NCI-H2196 treated with DMSO at 0.1 percent for 48 hours (cell line): ENCODE results near the gene BTRC.
"Not testable (repeated sequence)": the region's sequence is repeated elsewhere in the genome, so short reads cannot be mapped to it uniquely, and the experiment has no call there.

Experiments
- DNase-seq: peaks from one replicate; lab custom pipeline; 2025; ENCODE audit not compliant: unreplicated experiment; lab: John Stamatoyannopoulos, UW

Gene BTRC

GRCh38 chr10:101353692-101354327, at the start of gene BTRC:
TSS of gene BTRC (plus strand) at chr10:101354165. CDS start at chr10:101354181, 16 bp downstream.
- DNase-seq = peak; percentile 93

DNA sequence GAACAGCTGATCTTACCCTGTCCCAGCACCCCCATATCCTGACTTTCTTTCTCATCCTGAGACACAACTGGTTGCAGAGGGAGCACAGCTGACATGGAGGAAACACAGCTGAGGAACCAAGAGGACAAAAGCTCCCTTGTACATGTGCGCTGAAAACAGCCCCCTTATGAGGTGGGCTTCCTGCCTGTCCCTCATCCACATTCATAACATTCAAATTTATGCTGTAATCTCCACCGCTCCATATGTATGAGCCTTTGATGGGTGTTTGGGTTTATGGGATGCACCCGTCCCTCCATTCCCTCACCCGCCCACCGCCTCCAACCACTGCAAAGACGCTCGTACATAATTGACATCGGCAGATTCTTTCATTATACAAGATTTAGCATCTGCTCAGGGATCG, 49.6 kb upstream of the BTRC start:
- no peak for DNase-seq

DNA sequence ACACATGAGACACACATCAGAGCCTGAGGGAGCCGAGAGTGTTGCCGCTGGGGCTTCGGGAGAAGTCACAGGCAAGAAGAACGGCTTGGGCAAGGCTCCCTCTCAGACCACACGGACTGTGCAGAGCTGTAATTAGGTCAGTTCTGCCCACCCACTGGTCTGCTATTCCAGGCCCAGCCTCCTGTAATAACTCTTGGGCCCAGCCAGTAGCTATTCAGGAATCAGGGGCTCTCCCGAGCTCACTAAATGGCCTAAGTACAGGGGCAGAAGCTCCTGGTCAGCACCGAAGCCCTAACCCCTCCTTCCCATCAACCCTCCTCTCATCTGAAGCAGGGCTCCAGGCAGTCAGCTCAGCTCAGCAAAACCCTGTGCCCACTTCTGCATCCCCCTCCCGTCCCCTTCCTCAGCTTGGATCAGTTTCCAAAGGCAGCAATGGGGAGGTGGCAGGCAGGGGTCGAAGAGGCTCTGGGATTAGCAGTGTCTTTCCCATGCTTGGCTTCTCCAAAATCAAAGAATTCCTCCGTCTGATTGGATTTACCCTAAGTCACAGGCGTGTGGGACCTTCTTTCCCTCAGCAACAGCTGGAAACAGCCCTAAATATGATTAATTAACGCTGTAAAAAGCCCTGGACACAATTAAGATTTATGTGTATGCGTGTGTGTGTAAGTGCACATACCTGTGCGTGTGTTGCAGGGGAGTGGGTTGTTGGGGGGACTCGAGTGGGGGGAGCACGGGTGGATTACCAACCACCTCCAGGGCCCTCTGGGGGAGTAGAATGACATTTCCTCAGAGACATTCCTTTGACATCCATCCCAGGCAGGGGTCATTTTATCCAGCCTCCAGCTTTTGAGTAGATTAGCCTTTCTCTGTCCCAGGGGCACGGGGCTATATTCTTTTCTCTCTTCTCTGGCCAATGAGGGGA, 48.4 kb upstream of the BTRC start:
- DNase-seq = no peak

DNA sequence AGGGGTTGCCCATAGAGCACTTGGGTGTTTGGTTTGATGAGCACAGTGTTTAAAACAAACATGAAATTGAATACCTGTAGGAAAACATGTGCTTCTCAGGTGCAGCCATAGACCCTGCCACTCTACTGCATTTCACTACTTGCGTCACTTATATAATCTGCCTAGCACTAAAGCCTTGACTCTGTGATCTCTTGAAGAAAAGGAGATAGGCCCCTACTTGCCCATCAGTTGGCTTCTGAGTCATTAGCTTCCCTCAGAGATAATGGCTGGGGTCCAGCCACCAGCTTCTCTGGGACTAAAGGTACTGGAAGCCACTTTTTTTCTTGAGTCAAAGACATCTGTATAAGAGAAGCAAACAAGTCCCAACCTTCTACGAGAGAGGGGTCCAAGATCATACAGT, 45.9 kb upstream of the BTRC start:
- no peak for DNase-seq

- no peak for DNase-seq
Observed at GRCh38 chr10:101310529-101311184, 43.3 kb upstream of the BTRC start.

GRCh38 chr10:101311185-101312066, 42.5 kb upstream of the BTRC start:
- no peak for DNase-seq

DNA sequence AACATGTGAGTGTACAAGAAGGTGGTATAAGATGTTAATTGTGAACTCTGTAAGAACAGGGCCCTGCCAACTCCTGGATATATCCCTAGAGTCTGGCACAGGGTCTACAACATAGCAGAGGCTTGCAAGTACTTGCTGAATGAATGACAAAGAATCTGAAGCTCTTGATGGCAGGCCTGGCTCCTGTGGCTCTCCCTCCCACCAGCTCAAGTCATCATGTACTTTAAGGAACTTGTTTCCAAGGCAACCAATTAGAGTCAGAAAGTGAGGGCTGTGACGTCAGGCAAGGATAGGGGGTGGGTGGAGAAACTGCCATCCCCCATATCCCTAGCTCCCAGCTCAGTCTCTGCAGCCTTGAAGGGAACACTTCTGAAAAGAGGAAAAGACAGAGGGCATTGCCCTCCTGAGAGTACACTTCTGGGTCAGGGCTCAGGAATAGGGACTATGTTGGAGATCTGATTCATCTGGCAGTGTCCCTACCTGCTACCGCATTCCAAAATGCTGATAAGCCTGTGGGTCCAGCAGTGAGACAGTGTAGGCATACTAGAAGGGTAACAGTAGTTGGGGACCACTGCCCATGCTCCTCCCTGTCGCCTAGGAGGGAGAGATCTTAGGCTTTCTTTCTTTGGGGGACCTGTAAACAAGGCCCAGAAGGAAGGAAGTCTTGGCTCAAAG, 34.6 kb upstream of the BTRC start:
- no peak for DNase-seq

GRCh38 chr10:101321073-101321472, 32.9 kb upstream of the BTRC start:
- DNase-seq = no peak

GRCh38 chr10:101322266-101323108, 31.5 kb upstream of the BTRC start:
- no peak for DNase-seq

DNA sequence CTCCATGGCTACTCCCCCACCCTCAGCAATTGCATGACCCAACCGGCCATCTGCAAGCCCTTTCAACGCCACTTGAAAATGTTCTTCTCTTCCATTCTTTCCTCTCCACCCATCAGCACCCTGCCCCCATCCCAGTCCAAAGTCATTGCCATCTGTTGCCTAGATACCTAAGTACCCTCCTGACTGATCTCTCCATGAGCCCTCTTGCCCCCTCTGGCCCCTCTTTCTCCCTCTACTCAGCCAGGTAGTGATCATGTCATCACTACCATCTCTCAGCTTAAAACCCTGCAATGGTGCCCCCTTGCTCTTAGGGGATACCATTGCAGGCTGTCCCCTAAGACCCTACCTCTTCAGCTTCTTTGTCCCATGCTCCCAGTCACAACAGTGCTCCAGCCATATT, 30.5 kb upstream of the BTRC start:
- DNase-seq = no peak

DNA sequence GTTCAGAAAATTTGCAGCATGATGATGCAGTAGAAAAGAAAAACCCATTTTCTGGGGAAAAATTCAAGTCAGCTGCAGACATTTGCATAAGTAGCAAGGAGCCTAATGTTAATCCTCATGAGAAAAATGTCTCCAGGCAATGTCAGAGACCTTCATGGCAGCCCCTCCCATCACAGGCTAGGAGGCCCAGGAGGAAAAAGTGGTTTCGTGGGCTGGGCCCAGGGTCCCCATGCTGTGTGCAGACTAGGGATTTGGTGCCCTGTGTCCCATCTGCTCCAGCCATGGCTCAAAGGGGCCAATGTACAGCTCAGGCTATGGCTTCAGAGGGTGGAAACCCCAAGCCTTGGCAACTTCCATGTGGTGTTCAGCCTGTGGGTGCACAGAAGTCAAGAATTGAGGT, 26.5 kb upstream of the BTRC start:
- DNase-seq = not testable (repeated sequence)

DNA sequence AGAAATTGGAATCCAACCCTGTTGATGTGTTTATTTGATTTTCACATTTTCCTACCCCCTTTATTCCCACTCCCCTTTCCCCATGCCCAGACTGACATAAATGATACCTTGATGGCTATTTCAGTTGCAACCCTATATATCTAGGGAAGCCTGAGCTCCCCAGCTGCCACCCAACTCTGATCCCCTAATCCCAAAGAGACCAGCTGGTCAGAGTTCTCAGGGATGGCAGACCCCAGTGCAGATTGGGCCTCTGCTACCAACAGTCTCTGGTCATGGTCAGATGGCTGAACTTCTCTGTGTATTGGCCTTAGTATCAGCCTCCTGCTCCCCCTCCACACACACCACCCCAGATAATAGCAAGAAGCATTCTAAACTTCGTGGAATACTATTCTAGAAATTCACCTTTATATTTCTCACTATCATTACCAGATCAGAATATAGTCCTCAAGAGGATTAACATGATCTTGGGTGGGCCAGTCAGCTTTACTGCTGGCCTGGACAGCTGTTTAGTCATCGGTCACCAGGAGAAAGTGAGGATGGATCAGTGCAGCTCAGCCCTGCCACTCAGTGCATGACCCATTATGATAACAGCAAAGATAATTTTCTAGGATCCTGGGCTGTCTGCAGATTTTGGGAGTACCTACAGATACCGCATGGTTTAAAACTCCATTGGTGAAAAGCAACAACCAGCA, 24.5 kb upstream of the BTRC start:
- DNase-seq = no peak

DNA sequence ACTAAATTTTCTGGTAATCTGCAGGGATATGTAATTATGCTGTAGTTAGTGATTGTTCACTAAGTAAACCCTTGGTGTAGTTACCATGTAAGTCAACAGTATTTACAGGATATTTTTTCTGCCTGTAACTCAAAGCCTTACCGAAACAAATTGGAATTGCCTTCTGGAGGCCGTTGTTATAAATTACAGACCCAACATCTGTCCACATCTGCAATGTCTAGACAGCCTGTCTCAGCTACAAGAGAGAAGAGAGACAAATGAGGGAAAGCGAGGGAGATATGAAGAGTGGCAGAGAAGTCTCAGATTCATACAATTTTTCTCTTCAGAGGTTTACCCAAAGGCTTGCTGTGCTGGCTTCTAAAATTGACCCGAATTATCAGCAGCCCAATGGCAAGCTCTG, 23.7 kb upstream of the BTRC start:
- DNase-seq = no peak

GRCh38 chr10:101330631-101331225, 23.2 kb upstream of the BTRC start:
- no peak for DNase-seq

DNA sequence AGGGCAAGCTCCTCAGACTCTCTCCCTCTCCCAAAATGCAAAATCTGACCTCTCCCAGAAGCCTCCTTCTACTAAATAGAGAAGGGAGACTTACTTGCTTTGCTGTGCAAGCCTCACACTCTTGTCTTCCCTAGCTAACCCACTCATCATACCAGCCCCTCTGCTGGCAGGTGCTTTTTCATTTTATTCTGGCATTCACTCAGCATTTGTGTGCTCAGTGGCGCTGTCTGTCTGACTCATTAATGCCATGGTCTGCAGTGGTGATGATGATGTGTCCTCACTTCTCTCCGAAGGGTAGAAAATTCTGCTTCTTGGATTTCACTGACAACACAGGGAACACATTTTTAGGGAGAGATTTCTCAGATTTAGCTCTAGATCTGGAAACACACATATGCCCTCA, 22.0 kb upstream of the BTRC start:
- DNase-seq = no peak

- DNase-seq = not testable (repeated sequence)
Observed at GRCh38 chr10:101334259-101334658, 19.7 kb upstream of the BTRC start.

DNA sequence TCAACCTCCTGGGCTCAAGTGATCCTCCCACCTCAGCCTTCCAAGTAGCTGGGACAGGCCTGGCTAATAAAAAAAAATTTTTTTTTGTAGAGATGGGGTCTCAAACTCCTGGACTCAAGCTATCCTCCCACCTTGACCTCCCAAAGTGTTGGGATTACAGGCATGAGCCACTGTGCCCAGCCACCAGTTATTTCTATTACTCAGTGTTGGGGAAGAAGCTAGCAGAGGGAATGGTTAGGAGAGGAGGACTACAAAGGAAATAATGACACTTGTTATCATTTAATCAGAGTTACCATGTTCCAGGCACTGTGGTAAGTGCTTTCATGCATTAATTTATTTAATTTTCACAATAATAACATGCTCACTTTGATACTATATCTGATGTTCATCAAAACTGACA, 17.6 kb upstream of the BTRC start:
- DNase-seq = no peak

DNA sequence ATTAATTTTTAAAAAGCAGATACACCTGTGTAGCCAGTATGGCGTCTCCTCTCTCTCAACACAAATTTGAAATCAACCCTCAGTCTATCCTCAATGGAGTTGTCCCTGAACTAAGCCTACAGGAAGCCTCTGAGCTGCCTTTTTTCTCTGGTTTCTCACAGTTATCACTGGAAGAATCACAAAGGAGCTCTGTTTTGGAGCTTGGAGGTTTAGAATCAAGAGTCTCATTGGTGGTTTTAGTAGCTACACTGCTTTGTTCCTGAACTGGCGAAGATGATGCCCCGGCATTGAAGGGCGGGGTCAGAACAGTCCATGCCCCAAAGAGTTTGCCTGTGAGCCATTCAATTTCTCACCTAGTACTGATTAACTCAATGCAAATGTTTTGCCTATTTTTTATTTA, 16.1 kb upstream of the BTRC start:
- DNase-seq = no peak

DNA sequence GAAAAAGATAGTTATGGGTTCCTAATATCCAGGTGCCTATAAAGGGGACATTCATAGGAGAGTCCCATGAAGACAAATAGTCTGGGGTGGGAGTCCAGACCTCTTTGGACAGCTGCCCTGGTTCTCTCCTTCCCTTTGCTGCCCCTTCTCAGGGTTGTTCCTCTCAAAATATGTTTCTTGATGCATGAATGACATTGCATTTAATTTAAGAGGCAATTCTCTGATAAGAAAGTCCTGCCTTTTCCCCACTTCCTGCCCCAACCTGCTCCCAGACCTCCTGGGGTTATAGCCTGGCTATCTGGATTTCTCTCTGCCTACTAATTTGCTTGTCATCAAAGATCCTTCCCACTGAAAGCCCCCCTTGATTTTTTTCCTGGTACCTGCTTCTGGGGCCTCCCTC, 12.5 kb upstream of the BTRC start:
- DNase-seq = no peak
